Amniotic epithelial cell (primary cell): ENCODE measurements around the gene NRAS.
A peak's percentile ranks its signal among the peaks of the same experiment; 100 is the strongest.

Experiments used
- DNase-seq: peaks from one replicate; pipeline ENCODE4 v3.0.0-alpha.2; 2010; ENCODE audit warnings: low read depth

NRAS gene

DNA sequence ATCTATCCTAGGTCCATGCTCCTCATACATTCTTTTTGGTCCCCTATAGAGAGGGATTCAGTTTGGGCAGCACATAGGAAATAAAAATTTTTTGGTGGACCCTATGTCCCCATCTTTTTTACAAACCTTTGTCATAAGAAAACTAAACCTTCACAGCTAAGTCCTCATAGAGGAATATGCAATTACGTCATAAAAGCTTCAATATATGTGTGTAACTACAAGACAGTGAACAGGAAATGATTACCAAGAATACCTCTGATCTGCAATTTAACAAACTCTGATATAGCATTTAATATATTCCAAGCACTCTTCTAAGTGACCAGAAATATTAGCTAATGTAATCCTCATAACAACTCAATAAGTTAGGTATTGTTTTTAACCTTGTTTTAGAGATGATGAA lies 40.5 kb downstream of the NRAS start:
- no peak for DNase-seq

- no peak for DNase-seq
Measured at GRCh38 chr1:114671939-114672275, 44.7 kb downstream of the NRAS start.

DNA sequence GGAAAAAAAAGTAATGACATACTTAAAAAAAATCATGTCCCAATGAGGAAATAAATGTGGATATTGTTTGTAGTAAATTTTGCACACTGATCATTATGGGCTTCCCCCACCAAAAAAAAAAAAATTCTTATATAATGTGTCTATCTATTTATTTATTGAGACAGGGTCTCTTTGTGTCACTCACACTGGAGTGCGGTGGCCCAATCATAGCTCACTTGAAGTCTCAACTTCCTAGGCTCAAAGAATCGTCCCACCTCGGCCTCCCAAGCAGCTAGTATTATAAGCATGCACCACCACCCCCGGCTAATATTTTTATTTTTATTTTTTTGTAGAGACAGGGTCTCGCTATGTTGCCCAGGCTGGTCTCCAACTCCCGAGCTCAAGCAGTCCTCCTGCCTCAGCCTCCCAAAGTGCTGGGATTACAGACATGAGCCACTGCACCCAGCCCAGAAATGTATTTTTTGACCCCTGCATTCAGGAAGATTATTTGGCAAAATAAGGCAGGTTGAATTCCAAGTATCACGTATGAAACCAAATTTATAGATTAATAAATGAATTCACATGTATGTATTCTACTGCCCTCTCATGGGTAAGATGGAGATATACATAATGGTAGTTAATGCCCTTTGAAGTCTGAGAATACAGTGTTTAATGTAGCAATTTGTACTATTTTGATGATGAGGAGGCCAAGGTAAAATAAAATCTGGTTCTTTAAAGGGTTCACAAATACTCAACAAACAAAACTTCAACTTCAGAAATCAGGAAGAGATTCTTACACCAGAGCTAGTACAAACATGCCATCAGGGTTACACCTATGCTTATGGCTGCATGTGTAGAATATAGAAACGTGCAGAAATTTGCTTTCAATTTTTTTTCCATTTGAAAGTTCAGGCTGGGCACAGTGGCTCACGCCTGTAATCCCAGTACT lies 45.3 kb downstream of the NRAS start:
- DNase-seq: peak; percentile 13

DNA sequence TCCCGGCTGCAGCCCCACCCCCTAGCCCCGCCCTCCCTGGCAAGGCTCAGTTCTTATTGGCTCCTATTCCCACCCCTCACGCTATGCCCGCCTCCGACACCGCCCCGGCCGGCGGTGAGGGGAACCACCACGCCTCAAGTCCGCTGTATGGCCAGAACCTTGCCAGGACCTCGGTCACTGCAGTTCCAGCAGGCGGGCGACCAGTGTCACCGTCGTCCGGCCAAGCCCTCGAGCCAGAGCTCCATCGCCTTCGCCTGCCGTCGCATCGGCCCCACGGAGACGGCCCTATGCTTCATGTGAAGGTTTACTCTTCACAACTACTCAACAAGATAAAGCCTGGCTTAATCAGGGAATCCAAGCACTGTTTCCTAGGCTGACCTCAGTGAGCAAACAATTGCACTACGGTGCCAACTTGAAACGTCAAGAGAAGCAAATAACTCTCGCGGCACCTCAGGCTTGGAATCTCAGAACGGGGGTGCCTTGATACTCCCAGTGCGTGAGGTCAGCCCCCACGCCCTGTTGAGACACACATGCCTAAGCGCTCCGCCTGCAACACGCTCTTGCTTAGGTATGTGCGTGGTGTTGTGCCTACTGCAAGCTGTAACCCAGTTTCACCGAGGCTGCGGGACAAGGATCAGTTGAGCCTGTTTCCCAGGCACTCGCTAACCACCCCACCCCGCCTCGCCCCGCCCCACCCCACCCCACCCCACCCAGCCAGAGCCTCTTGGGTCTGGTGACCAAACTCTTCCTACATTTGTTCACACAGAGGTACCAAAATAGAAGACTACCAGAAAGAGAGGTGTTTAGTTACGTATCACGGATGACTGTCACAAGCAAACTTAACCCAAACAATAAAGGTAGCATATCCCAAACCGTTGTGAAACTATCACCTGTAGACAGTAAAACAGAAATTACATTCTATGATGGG lies 46.2 kb downstream of the NRAS start:
- peak; percentile 89 for DNase-seq

DNA sequence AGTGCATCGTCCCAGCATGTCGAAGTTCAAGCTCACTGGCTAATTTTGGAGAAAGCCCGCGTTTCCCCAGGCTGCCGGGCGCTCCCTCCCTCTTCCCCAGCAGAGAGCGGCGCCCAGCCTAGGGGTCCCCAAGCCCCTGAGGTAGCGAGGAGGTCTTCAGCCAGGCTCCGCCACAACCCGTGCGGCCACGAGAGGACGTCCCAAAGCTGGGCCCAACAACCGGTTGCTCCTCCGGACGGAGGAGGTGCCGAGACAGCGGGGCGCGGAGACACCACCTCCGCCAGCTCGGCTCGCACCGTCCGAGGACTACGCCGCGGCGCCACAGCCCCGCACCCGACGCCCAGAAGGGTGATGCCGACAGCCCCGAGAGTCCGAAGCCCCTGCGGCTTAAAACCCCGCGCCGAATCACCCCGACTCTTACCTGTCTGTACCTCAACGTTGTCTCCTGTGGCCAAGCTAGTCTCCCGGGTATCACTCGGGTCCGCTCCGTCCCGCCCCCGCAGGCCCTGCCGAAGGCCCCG lies 46.9 kb downstream of the NRAS start, which contains the start of gene DENND2C:
TSS of gene DENND2C (minus strand) at position 488 of the 521 bp plus-strand sequence. CDS start 44,065 bp downstream, outside the sequence.
- DNase-seq: no peak

DNA sequence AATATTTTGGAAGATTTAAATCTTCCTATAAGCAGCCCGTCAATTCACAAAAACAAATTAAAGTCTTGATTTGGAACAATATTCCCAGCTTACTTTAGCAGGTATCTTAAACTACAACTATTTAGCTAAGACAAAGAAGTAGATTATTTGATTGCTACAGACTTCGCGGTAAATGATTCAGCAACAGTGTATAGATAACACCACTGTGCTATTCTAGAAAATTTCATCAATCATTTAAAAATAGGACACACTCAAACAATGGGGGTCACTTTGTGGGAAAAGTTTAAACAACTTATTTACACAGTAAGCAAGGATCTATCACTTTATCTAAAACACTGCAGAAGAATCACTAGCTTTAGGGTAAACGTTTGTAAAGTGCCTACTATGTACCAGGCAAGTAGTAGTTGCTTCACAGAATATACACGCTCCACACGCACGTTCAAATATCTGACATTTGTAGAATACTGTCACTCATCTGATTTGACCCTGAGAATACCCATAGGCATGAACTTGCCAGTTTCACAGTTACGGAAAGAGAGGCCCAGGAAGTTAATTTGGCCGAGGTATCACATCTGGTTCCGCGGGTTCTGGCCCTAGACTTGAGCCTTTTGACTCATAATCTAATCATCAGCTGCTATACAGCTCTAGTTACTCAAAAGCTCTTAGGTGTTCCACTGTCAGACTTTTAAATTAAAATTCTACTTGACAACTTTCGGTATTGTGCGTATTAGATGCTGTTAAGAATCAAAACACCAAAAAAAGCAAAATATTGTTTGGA lies 47.6 kb downstream of the NRAS start:
- peak; percentile 43 for DNase-seq

DNA sequence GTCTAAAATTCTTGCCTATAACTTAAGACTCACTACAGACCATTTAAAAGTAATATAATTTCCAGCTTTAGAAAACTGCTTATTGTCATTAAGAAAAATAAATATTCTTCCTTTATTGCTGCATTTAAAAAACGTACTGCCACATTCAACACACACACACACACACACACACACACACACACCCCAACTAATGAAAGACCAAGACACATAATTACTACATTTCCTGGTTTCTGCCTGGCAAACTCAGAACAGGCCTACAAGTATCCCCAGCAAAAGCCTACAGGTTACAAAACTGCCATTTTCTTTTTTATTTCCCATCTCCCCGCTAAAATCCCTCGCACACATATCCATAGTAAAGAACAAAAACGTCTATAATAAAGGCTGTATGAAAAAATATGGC lies 48.2 kb downstream of the NRAS start:
- DNase-seq: no peak

GRCh38 chr1:114666954-114667353 lies 49.6 kb downstream of the NRAS start:
- no peak for DNase-seq

DNA sequence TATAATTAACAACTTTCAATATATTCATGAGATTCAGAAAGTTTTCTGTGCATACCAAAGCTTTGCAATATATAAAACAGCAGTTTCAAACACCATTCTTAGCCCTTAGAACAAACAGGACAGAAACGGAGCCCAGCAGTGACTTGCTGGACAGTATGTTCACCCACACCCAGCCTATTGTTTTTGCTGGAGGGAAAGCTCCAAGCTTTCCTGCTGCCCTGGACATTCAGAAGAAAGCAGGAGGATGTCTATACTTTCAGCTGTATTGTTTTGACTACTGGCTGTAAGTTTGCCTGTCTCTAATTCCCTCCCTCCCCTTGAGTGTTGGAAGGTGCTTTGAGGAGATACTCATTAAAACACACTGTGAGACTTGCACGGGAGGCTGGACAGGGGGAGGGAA lies 56.3 kb downstream of the NRAS start:
- DNase-seq: no peak
